ENCODE results near the gene ADGRF4. TPM values are rescaled to one million over a fixed set of nuclear protein-coding genes. Genes with fewer than 3 reads are reported as not detected.

Gene ADGRF4
- total RNA-seq, 1 experiment from 2014 or later, result 0.10 TPM

GRCh38 chr6:47679322-47679906, 19.0 kb upstream of the ADGRF4 start:
- H3K36me3 ChIP-seq (ENCODE audit: control insufficient read depth, insufficient read depth, low read length), result no peaks in the 10 kb centered on the region
- ChIA-PET POLR2A (no interaction called here), CTCF (no interaction called here)
- no peak overlapping the region for H3K4me3 ChIP-seq (ENCODE audit: low read depth in 2 of 2, low read length in 2 of 2)
- H3K9me3 ChIP-seq (ENCODE audit: control insufficient read depth, insufficient read depth, low read depth, low read length), result no peaks in the 10 kb centered on the region
- in situ Hi-C loops (cut with HindIII; ENCODE audit: low pct_unique_long_range_greater_than_20kb, low sequenced_read_pairs), result no loop called here
- ATAC-seq (no peak), DNase-seq (ENCODE audit: low read depth, low spot score) (no peak)
- intact Hi-C loops (cut with micrococcal nuclease; ENCODE audit: unreplicated experiment), result no loop called here
- H3K4me1 ChIP-seq (ENCODE audit: control insufficient read depth, insufficient read depth, low read length), result no peaks in the 10 kb centered on the region
- TF ChIP-seq POLR2AphosphoS5 (IDR thresholded peaks at IDR 0.05; ENCODE audit: low read depth, low read length) (no peak), TCF7L2 (IDR thresholded peaks at IDR 0.05; ENCODE audit: low read depth, low read length) (no peak), SIN3A (IDR thresholded peaks at IDR 0.05; ENCODE audit: borderline replicate concordance, insufficient read depth, low read depth, low read length) (no peak), CTCF (IDR thresholded peaks at IDR 0.05) (no peak)
- TF ChIP-seq, protein P1, sequence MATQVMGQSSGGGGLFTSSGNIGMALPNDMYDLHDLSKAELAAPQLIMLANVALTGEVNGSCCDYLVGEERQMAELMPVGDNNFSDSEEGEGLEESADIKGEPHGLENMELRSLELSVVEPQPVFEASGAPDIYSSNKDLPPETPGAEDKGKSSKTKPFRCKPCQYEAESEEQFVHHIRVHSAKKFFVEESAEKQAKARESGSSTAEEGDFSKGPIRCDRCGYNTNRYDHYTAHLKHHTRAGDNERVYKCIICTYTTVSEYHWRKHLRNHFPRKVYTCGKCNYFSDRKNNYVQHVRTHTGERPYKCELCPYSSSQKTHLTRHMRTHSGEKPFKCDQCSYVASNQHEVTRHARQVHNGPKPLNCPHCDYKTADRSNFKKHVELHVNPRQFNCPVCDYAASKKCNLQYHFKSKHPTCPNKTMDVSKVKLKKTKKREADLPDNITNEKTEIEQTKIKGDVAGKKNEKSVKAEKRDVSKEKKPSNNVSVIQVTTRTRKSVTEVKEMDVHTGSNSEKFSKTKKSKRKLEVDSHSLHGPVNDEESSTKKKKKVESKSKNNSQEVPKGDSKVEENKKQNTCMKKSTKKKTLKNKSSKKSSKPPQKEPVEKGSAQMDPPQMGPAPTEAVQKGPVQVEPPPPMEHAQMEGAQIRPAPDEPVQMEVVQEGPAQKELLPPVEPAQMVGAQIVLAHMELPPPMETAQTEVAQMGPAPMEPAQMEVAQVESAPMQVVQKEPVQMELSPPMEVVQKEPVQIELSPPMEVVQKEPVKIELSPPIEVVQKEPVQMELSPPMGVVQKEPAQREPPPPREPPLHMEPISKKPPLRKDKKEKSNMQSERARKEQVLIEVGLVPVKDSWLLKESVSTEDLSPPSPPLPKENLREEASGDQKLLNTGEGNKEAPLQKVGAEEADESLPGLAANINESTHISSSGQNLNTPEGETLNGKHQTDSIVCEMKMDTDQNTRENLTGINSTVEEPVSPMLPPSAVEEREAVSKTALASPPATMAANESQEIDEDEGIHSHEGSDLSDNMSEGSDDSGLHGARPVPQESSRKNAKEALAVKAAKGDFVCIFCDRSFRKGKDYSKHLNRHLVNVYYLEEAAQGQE (IDR thresholded peaks at IDR 0.05; ENCODE audit: insufficient read depth in 1 of 2, low read depth in 2 of 2, low read length in 1 of 2), result no peak
- no peak overlapping the region for H3K27ac ChIP-seq (ENCODE audit: low read length)
- H3K27me3 ChIP-seq (ENCODE audit: control insufficient read depth, insufficient read depth, low read length), result no peaks in the 10 kb centered on the region; the same call in 1 of the 2 replicates
- BruUV-seq (replicated peaks), result no TSS peak

GRCh38 chr6:47680051-47680450, 18.3 kb upstream of the ADGRF4 start:
- H3K4me1 ChIP-seq (ENCODE audit: control insufficient read depth, insufficient read depth, low read length), result no peaks in the 10 kb centered on the region
- TF ChIP-seq POLR2AphosphoS5 (IDR thresholded peaks at IDR 0.05; ENCODE audit: low read depth, low read length), result no peak
- no peak for TF ChIP-seq CTCF (IDR thresholded peaks at IDR 0.05)
- TF ChIP-seq TCF7L2 (IDR thresholded peaks at IDR 0.05; ENCODE audit: low read depth, low read length), result no peak
- TF ChIP-seq, protein P1 (IDR thresholded peaks at IDR 0.05; ENCODE audit: insufficient read depth in 1 of 2, low read depth in 2 of 2, low read length in 1 of 2), result no peak
- TF ChIP-seq SIN3A (IDR thresholded peaks at IDR 0.05; ENCODE audit: borderline replicate concordance, insufficient read depth, low read depth, low read length), result no peak
- no peaks in the 10 kb centered on the region for H3K9me3 ChIP-seq (ENCODE audit: control insufficient read depth, insufficient read depth, low read depth, low read length)
- ATAC-seq (no peak), DNase-seq (ENCODE audit: low read depth, low spot score) (no peak)
- H3K27ac ChIP-seq (ENCODE audit: low read length), result no peak overlapping the region
- in situ Hi-C loops (cut with HindIII; ENCODE audit: low pct_unique_long_range_greater_than_20kb, low sequenced_read_pairs), result no loop called here
- H3K27me3 ChIP-seq (ENCODE audit: control insufficient read depth, insufficient read depth, low read length), result no peaks in the 10 kb centered on the region; the same call in 1 of the 2 replicates
- H3K36me3 ChIP-seq (ENCODE audit: control insufficient read depth, insufficient read depth, low read length), result no peaks in the 10 kb centered on the region
- no TSS peak for BruUV-seq (replicated peaks)
- no peak overlapping the region for H3K4me3 ChIP-seq (ENCODE audit: low read depth in 2 of 2, low read length in 2 of 2)
- ChIA-PET CTCF (no interaction called here), POLR2A (no interaction called here)
- intact Hi-C loops (cut with micrococcal nuclease; ENCODE audit: unreplicated experiment), result no loop called here
